ENCODE results near the gene NAALADL2.

DNA sequence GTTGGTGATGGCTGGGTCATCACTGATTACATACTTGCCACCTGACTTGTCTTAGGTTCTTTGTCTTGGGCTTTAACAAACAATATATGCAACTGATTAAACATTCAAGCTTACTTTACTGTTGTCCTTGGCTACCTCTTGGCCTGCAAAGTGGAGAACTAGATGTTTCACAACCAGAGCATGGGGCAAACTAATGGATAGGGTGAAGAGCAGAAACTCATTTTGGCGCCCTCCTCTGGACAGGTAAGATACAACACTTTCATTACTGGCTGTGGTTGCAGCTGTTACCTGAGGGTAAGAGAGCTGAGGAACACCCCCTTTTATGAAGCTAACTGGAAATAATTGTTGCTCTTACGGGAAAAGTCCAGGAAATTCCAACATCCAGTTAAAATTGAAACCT lies 262.1 kb downstream of the NAALADL2 start:
- TF ChIP-seq, protein P1, sequence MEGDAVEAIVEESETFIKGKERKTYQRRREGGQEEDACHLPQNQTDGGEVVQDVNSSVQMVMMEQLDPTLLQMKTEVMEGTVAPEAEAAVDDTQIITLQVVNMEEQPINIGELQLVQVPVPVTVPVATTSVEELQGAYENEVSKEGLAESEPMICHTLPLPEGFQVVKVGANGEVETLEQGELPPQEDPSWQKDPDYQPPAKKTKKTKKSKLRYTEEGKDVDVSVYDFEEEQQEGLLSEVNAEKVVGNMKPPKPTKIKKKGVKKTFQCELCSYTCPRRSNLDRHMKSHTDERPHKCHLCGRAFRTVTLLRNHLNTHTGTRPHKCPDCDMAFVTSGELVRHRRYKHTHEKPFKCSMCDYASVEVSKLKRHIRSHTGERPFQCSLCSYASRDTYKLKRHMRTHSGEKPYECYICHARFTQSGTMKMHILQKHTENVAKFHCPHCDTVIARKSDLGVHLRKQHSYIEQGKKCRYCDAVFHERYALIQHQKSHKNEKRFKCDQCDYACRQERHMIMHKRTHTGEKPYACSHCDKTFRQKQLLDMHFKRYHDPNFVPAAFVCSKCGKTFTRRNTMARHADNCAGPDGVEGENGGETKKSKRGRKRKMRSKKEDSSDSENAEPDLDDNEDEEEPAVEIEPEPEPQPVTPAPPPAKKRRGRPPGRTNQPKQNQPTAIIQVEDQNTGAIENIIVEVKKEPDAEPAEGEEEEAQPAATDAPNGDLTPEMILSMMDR (IDR thresholded peaks at IDR 0.05; ENCODE audit: poor library complexity, severe bottlenecking): no peak
- TF ChIP-seq EZH2 (IDR thresholded peaks at IDR 0.05; ENCODE audit: borderline replicate concordance, insufficient read depth, low read length, poor library complexity, severe bottlenecking): no peak
- no peak for TF ChIP-seq POLR2AphosphoS5 (IDR thresholded peaks at IDR 0.05)
- TF ChIP-seq MXI1 (conservative IDR thresholded peaks at IDR 0.05; ENCODE audit: poor library complexity, severe bottlenecking): no peak
- TF ChIP-seq RAD21 (conservative IDR thresholded peaks at IDR 0.05): no peak
- no peak for TF ChIP-seq EP300 (conservative IDR thresholded peaks at IDR 0.05; ENCODE audit: poor library complexity, severe bottlenecking)
